PC-9 (cell line): Measurements from ENCODE around the gene MEAF6. TPM values are rescaled to one million over a fixed set of nuclear protein-coding genes. Genes with fewer than 3 reads are reported as not detected.

Experiments used
- BruUV-seq: library from RNA; stranded (reverse); fragments of 400-500 nt; replicated peaks from 2 replicates; lab custom pipeline; 2021; lab: Mats Ljungman, UMichigan
- CTCF ChIA-PET: fragments of 300-600 bp; sonication (Branson Sonifier 250); formaldehyde crosslinking; loops from one replicate; lab custom pipeline; 2022; ENCODE audit warnings: antibody characterized with exemption; lab: Charles Lee
- POLR2A ChIA-PET: fragments of 300-600 bp; sonication (Branson Sonifier 250); formaldehyde crosslinking; loops from one replicate; lab custom pipeline; 2022; ENCODE audit warnings: antibody characterized with exemption; ENCODE audit not compliant: unreplicated experiment; lab: Charles Lee
- DNase-seq, 2 experiments: peaks; one replicate each; pipeline versions ENCODE4 v3.0.0 to v3.0.0-alpha.2; 2015 to 2022; ENCODE audit warnings: mixed read lengths in 1 of 2
- H2AFZ ChIP-seq: fragments of 200-600 bp; sonication (generic); 2 replicates; pipeline ENCODE4 v1.8.1; 2017; ENCODE audit warnings: antibody characterized with exemption
- H3F3A ChIP-seq: fragments of 200-600 bp; sonication (generic); 2 replicates; pipeline ENCODE4 v1.8.1; 2017; ENCODE audit warnings: antibody characterized with exemption, mild to moderate bottlenecking, low read depth; ENCODE audit not compliant: insufficient read depth
- H3K27ac ChIP-seq: fragments of 200-600 bp; sonication (generic); 2 replicates; pipeline ENCODE4 v1.6.1; 2016; ENCODE audit warnings: mixed run types
- H3K27me3 ChIP-seq: fragments of 200-600 bp; sonication (generic); 2 replicates; pipeline ENCODE4 v1.6.1; 2016; ENCODE audit warnings: low read depth, mixed run types; ENCODE audit not compliant: insufficient read depth
- H3K36me3 ChIP-seq: fragments of 200-600 bp; sonication (generic); 2 replicates; pipeline ENCODE4 v1.6.1; 2016; ENCODE audit warnings: low read depth, mixed run types
- H3K4me1 ChIP-seq: fragments of 200-600 bp; sonication (generic); replicated peaks from 2 replicates; pipeline ENCODE4 v1.6.1; 2016; ENCODE audit warnings: mixed run types; ENCODE audit not compliant: insufficient read depth
- H3K4me2 ChIP-seq: fragments of 200-600 bp; sonication (generic); 2 replicates; pipeline ENCODE4 v1.6.1; 2017; ENCODE audit warnings: mixed run types
- H3K4me3 ChIP-seq: fragments of 200-600 bp; sonication (generic); 2 replicates; pipeline ENCODE4 v1.6.1; 2016; ENCODE audit warnings: mixed run types
- H3K79me2 ChIP-seq: fragments of 200-600 bp; sonication (generic); 2 replicates; pipeline ENCODE4 v1.6.1; 2017; ENCODE audit warnings: low read depth, mixed run types
- H3K9me2 ChIP-seq: fragments of 200-600 bp; sonication (generic); 2 replicates; pipeline ENCODE4 v1.8.1; 2017; ENCODE audit warnings: mild to moderate bottlenecking; ENCODE audit not compliant: insufficient read depth
- H3K9me3 ChIP-seq: fragments of 200-600 bp; sonication (generic); 2 replicates; pipeline ENCODE4 v1.8.1; 2016; ENCODE audit warnings: low read depth; ENCODE audit not compliant: insufficient read depth
- H4K20me1 ChIP-seq: fragments of 200-600 bp; sonication (generic); 2 replicates; pipeline ENCODE4 v1.8.1; 2017; ENCODE audit not compliant: insufficient read depth
- CTCF ChIP-seq: fragments of 200-600 bp; sonication (generic); conservative IDR thresholded peaks from 2 replicates; pipeline ENCODE4 v1.6.1; 2017; ENCODE audit warnings: mixed run types, antibody characterized with exemption, mild to moderate bottlenecking, moderate library complexity
- EZH2 ChIP-seq: fragments of 200-600 bp; sonication (generic); IDR thresholded peaks from 2 replicates; pipeline ENCODE4 v1.8.0; 2017; ENCODE audit warnings: antibody characterized with exemption, low read depth
- intact Hi-C: fragments of 100-400 bp; cut with micrococcal nuclease; formaldehyde crosslinking; loops from one replicate; pipeline ENCODE4 v1.10.0; 2022; ENCODE audit not compliant: unreplicated experiment
- total RNA-seq: library from RNA; stranded (reverse); gene quantifications from 2 replicates; pipeline ENCODE4 v1.2.3, GENCODE V29; 2021

Gene MEAF6
- total RNA-seq, 1 experiment from 2014 or later = 72.3 TPM

DNA sequence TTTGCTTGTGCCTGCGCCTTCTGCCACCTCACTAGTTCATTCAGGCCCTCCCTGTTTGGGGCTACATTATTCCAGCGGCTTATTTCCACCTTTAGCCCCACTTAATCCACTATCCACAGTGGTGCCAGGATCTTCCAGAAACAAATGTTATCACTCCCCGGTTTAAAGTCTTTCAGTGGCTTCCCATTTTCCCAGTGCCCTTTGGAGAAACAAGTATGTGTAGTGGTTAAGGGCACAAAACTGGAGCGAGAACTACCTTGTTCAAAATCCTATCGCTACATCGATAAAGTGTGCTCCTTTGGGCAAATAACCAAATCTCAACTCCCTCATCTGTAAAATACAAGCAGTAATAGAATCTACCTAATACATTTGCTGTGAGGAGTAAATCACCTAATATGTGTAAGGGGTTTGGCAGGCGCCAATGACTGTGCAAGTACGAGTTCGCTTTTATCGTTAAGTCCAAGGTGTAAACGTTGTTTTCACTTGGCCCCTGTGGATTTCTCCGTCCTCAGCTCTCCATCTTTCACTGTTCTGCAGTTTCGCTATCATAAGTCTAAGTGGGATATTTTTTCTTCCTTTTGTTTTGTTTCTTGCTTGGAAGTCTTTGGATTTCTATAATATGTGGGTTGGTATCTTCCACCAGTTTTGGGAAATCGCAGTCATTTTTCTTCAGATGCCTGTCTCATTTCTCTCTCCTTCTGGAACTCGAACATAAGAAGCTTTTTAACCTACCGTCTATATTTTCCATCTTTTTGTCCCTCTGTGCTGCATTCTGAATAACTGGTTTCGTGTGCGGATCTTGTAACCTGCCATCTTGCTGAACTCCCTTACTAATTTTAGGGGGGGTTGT is 844 bp upstream of the MEAF6 start:
- Histone ChIP-seq H3K4me2 (peak overlapping the region; percentile 94), H3K4me1 (peaks cover 17% of the 10 kb centered on the region), H3K79me2 (peaks cover 23% of the 10 kb centered on the region), H3K27me3 (no peaks in the 10 kb centered on the region), H4K20me1 (peaks cover 8% of the 10 kb centered on the region; the same call in 1 of the 2 replicates), H3K36me3 (peaks cover 4% of the 10 kb centered on the region; the same call in 1 of the 2 replicates), H3K9me2 (no peaks in the 10 kb centered on the region), H3F3A (peaks cover 17% of the 10 kb centered on the region; the same call in 1 of the 2 replicates), H3K4me3 (peak overlapping the region; percentile 95), H2AFZ (peak overlapping the region; percentile 100), H3K27ac (peak overlapping the region; percentile 77), H3K9me3 (no peaks in the 10 kb centered on the region)
- TF ChIP-seq CTCF (no peak), EZH2 (no peak)
- TSS peak; percentile 97 for BruUV-seq
- CTCF ChIA-PET = interaction anchor here (0.5 to 1.5 kb wide), 7 partner anchors 11 to 490 kb away, joined by 3 to 8 read pairs (median 5); partner anchors contain the start of gene FHL3
- no peak for DNase-seq
- POLR2A ChIA-PET = interaction anchor here (0.6 to 0.7 kb wide), 4 partner anchors 19 to 1358 kb away, joined by 3 to 16 read pairs (median 6); no protein-coding TSS in a partner anchor
- intact Hi-C loops = loop anchor here (2.0 kb wide), 2 partner anchors 39 kb away; partner anchors contain the start of gene SNIP1

DNA sequence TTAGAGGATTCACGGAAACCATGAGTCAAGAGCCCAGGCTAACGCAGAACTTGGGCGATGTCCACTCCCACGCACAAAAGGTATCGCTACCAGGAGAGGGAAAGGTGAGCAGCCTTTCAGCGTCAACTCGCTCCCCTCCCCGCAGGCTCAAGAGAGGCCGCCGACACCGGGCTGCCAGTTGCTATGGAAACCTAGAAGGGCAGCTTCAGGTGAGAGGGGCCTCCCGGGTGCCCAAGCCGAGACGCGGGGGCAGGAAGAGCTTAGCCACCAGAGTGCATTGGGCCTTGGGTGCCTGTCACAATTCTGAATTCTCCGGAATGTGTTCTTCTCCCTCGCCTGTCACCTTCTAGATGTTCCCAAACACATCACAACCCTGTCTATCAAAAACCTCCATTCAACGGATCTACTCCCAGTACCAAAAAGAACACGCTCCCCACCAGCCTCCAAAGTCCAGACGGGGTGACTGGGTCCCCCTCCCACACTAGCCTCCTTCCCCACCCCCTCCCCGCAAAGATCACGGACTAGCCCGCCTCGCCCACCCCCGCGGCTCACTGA is 694 bp downstream of the MEAF6 start:
- no peaks in the 10 kb centered on the region for H3K9me3 ChIP-seq
- no peaks in the 10 kb centered on the region for H3K9me2 ChIP-seq
- peaks cover 4% of the 10 kb centered on the region; the same call in 1 of the 2 replicates for H3K36me3 ChIP-seq
- peaks cover 17% of the 10 kb centered on the region for H3K4me1 ChIP-seq
- CTCF ChIA-PET = interaction anchor here (0.6 to 1.5 kb wide), 3 partner anchors 37 to 42 kb away, joined by 3 to 8 read pairs (median 5); no protein-coding TSS in a partner anchor
- H4K20me1 ChIP-seq = peaks cover 8% of the 10 kb centered on the region; the same call in 1 of the 2 replicates
- no peak overlapping the region for H3K27ac ChIP-seq
- H3K27me3 ChIP-seq = no peaks in the 10 kb centered on the region
- peak overlapping the region; percentile 100 for H2AFZ ChIP-seq
- peak overlapping the region; percentile 94 for H3K4me2 ChIP-seq
- H3K4me3 ChIP-seq = peak overlapping the region; percentile 95
- peaks cover 17% of the 10 kb centered on the region; the same call in 1 of the 2 replicates for H3F3A ChIP-seq
- DNase-seq = peak in 1 of 2 experiments; percentile 43
- no TSS peak for BruUV-seq
- intact Hi-C loops = loop anchor here (1.0 to 2.0 kb wide), 3 partner anchors 20 to 41 kb away; partner anchors contain the start of gene SNIP1
- POLR2A ChIA-PET = interaction anchor here (0.6 to 0.9 kb wide), 6 partner anchors 11 to 1369 kb away, joined by 4 to 12 read pairs (median 6); partner anchors contain the start of gene MRPS15
- peaks cover 23% of the 10 kb centered on the region for H3K79me2 ChIP-seq
- no peak for TF ChIP-seq EZH2
- no peak for TF ChIP-seq CTCF

- peaks cover 8% of the 10 kb centered on the region; the same call in 1 of the 2 replicates for H4K20me1 ChIP-seq
- H3K27me3 ChIP-seq = no peaks in the 10 kb centered on the region
- H3K27ac ChIP-seq = no peak overlapping the region
- ChIA-PET CTCF (interaction anchor here (0.5 kb wide), 1 partner anchor 466 kb away, joined by 3 read pairs; no protein-coding TSS in a partner anchor), POLR2A (interaction anchor here (0.7 kb wide), 2 partner anchors 33 to 407 kb away, joined by 3 read pairs; no protein-coding TSS in a partner anchor)
- TF ChIP-seq CTCF (peak; percentile 44; the same call in 1 of the 2 replicates), EZH2 (no peak)
- no peaks in the 10 kb centered on the region for H3K9me2 ChIP-seq
- H3K9me3 ChIP-seq = no peaks in the 10 kb centered on the region; the same call in 1 of the 2 replicates
- intact Hi-C loops = no loop called here
- no peak overlapping the region for H3K4me2 ChIP-seq
- H3K79me2 ChIP-seq = peaks cover 22% of the 10 kb centered on the region
- no peak overlapping the region for H3K4me3 ChIP-seq
- BruUV-seq = no TSS peak
- H2AFZ ChIP-seq = no peak overlapping the region
- H3K36me3 ChIP-seq = peaks cover 20% of the 10 kb centered on the region; the same call in 1 of the 2 replicates
- DNase-seq = no peak
- H3K4me1 ChIP-seq = peaks cover 9% of the 10 kb centered on the region
- no peaks in the 10 kb centered on the region for H3F3A ChIP-seq
These were observed 5.4 kb downstream of the MEAF6 start for GRCh38 chr1:37509181-37509580.
